Smooth muscle cell (in vitro differentiated cells): ENCODE data around the gene ENO3. TPM values are rescaled to one million over a fixed set of nuclear protein-coding genes. Genes with fewer than 3 reads are reported as not detected.
A peak's percentile ranks its signal among the peaks of the same experiment; 100 is the strongest.
"Not testable (repeated sequence)": the region's sequence is repeated elsewhere in the genome, so short reads cannot be mapped to it uniquely, and the experiment has no call there.

Experiments used
- DNase-seq: peaks from one replicate; lab custom pipeline; 2025; ENCODE audit not compliant: unreplicated experiment; lab: John Stamatoyannopoulos, UW
- H2AFZ ChIP-seq: fragments of 200-600 bp; sonication (generic); 2 replicates; pipeline ENCODE4 v1.6.0; 2016; ENCODE audit warnings: antibody characterized with exemption, low read depth, mild to moderate bottlenecking
- H3F3A ChIP-seq: fragments of 200-600 bp; sonication (generic); 2 replicates; pipeline ENCODE4 v1.6.0; 2017; ENCODE audit warnings: antibody characterized with exemption, low read depth
- H3K27ac ChIP-seq: fragments of 200-600 bp; sonication (generic); 2 replicates; pipeline ENCODE4 v1.5.1; 2016; ENCODE audit warnings: low read depth, mild to moderate bottlenecking
- H3K27me3 ChIP-seq: fragments of 200-600 bp; sonication (generic); 2 replicates; pipeline ENCODE4 v1.6.1; 2016; ENCODE audit warnings: low read depth, mild to moderate bottlenecking
- H3K36me3 ChIP-seq: fragments of 200-600 bp; sonication (generic); 2 replicates; pipeline ENCODE4 v1.5.1; 2016; ENCODE audit warnings: low read depth
- H3K4me1 ChIP-seq: fragments of 200-600 bp; sonication (generic); 2 replicates; pipeline ENCODE4 v1.5.1; 2016; ENCODE audit warnings: low read depth
- H3K4me2 ChIP-seq: fragments of 200-600 bp; sonication (generic); 2 replicates; pipeline ENCODE4 v1.6.0; 2016; ENCODE audit warnings: mild to moderate bottlenecking
- H3K4me3 ChIP-seq: fragments of 200-600 bp; sonication (generic); 2 replicates; pipeline ENCODE4 v1.5.1; 2016; ENCODE audit warnings: mild to moderate bottlenecking
- H3K79me2 ChIP-seq: fragments of 200-600 bp; sonication (generic); 2 replicates; pipeline ENCODE4 v1.6.0; 2016; ENCODE audit warnings: low read depth, mild to moderate bottlenecking
- H3K9ac ChIP-seq: fragments of 200-600 bp; sonication (generic); 2 replicates; pipeline ENCODE4 v1.6.0; 2016; ENCODE audit warnings: low read depth
- H3K9me3 ChIP-seq: fragments of 200-600 bp; sonication (generic); replicated peaks from 2 replicates; pipeline ENCODE4 v1.5.1; 2016; ENCODE audit warnings: low read depth
- H4K20me1 ChIP-seq: fragments of 200-600 bp; sonication (generic); 2 replicates; pipeline ENCODE4 v1.6.0; 2016; ENCODE audit warnings: low read depth
- WGBS: methylation state at CpG from one replicate; pipeline ENCODE4 v1.1.7; 2016; ENCODE audit warnings: low lambda C conversion rate; 5-methylcytosine and 5-hydroxymethylcytosine counted together
- polyA plus RNA-seq: library from polyadenylated mRNA; unstranded; fragments of >200 nt; fragmentation: Nextera tagmentation; extraction: Ambion mirVana; gene quantifications from 2 replicates; pipeline ENCODE4 v1.2.1, GENCODE V29; 2016
- total RNA-seq: library from RNA; depleted of rRNA; stranded (reverse); fragments of >200 nt; gene quantifications from 2 replicates; pipeline ENCODE4 v1.2.3, GENCODE V29; 2014
- TF ChIP-seq, protein P1 (sequence below): fragments of 200-600 bp; sonication (generic); IDR thresholded peaks from 2 replicates; pipeline ENCODE4 v1.5.1; 2017; ENCODE audit warnings: borderline replicate concordance, mild to moderate bottlenecking, antibody characterized with exemption; ENCODE audit not compliant: insufficient read depth, poor library complexity, severe bottlenecking

The ENO3 gene
- total and polyA plus RNA-seq, 2 experiments from 2014 or later: 5.9 to 14.5 TPM

DNA sequence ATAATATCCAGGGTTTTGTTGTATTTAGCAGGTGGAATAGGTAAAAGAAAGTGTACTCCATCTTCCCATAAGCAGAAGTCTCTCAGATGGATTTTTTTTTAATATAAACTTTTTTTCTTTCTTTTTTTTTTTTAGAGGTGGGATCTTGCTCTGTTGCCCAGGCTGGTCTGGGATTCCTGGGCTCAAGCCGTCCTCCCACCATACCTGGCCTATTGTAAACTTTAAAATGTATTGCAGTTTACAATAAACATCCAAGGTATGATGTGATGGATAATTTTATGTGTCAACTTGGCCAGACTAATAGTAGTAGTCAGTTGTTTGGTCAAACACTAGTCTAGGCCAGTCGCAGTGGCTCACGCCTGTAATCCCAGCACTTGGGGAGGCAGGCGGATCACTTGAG, 29.6 kb upstream of the ENO3 start:
- H4K20me1 ChIP-seq: no peaks in the 10 kb centered on the region
- no peaks in the 10 kb centered on the region for H3K4me1 ChIP-seq
- H3K79me2 ChIP-seq: no peaks in the 10 kb centered on the region
- WGBS: 92% methylated on average over 4 of the region's 4 CpGs
- H3K27me3 ChIP-seq: no peaks in the 10 kb centered on the region
- no peak overlapping the region for H2AFZ ChIP-seq
- H3K4me2 ChIP-seq: no peak overlapping the region
- H3F3A ChIP-seq: peaks cover 11% of the 10 kb centered on the region
- no peaks in the 10 kb centered on the region for H3K9me3 ChIP-seq
- no peak overlapping the region for H3K9ac ChIP-seq
- H3K4me3 ChIP-seq: no peak overlapping the region
- no peaks in the 10 kb centered on the region for H3K36me3 ChIP-seq
- H3K27ac ChIP-seq: peak overlapping the region; percentile 75
- TF ChIP-seq, protein P1, sequence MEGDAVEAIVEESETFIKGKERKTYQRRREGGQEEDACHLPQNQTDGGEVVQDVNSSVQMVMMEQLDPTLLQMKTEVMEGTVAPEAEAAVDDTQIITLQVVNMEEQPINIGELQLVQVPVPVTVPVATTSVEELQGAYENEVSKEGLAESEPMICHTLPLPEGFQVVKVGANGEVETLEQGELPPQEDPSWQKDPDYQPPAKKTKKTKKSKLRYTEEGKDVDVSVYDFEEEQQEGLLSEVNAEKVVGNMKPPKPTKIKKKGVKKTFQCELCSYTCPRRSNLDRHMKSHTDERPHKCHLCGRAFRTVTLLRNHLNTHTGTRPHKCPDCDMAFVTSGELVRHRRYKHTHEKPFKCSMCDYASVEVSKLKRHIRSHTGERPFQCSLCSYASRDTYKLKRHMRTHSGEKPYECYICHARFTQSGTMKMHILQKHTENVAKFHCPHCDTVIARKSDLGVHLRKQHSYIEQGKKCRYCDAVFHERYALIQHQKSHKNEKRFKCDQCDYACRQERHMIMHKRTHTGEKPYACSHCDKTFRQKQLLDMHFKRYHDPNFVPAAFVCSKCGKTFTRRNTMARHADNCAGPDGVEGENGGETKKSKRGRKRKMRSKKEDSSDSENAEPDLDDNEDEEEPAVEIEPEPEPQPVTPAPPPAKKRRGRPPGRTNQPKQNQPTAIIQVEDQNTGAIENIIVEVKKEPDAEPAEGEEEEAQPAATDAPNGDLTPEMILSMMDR: no peak
- no peak for DNase-seq

DNA sequence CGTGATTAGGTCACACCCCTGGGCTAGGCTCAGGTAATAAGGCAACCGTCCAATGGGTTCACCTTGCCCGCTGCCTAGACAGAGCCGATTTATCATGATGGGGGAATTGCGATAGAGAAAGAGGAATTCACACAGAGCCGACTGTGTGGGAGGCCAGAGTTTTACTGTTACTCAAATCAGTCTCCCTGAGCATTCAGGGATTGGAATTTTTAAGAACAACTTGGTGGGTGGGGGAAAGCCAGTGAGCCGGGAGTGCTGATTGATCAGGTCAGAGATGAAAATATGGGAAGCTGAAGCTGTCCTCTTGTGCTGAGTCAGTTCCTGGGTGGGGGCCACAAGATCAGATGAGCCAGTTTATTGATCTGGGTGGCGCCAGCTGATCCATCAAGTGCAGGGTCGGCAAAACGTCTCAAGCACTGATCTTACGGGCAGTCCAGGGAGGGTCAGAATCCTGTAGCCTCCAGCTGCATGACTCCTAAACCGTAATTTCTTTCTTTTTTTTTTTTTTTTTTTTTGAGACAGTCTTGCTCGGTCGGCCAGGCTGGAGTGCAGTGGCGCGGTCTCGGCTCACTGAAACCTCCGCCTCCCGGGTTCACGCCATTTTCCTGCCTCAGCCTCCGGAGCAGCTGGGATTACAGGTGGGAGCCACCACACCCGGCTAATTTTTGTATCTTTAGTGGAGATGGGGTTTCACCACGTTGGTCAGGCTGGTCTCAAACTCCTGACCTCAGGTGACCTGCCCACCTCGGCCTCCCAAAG, 24.2 kb upstream of the ENO3 start:
- not testable (repeated sequence) for H3K4me1 ChIP-seq, H4K20me1 ChIP-seq, H3K36me3 ChIP-seq, H3K9me3 ChIP-seq, H3K79me2 ChIP-seq, H3F3A ChIP-seq, H3K9ac ChIP-seq, H3K27ac ChIP-seq, H2AFZ ChIP-seq, H3K27me3 ChIP-seq, H3K4me2 ChIP-seq, DNase-seq, H3K4me3 ChIP-seq
- WGBS: 87% methylated on average over 24 of the region's 24 CpGs

DNA sequence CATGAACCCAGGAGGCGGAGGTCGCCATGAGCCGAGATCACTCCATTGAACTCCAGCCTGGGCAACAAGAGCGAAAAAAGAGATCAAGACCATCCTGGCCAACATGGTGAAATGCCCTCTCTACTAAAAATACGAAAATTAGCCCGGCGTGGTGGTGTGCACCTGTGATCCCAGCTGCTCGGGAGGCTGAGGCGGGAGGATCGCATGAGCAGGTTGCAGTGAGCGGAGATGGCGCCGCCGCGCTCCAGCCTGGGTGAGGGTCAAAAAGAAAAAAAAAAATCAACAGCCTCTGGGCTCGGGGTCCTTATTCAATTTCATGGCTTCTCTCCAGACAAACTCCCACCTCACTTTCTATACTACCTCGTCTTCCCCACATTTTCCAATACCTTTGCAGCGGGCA, 22.0 kb upstream of the ENO3 start:
- no peak overlapping the region for H2AFZ ChIP-seq
- no peaks in the 10 kb centered on the region for H3K36me3 ChIP-seq
- H3K9ac ChIP-seq: no peak overlapping the region
- H3F3A ChIP-seq: no peaks in the 10 kb centered on the region
- no peaks in the 10 kb centered on the region for H3K4me1 ChIP-seq
- no peak overlapping the region for H3K4me3 ChIP-seq
- H3K27ac ChIP-seq: no peak overlapping the region
- 97% methylated on average over 18 of the region's 18 CpGs for WGBS
- no peaks in the 10 kb centered on the region for H3K27me3 ChIP-seq
- no peak for DNase-seq
- H3K9me3 ChIP-seq: no peaks in the 10 kb centered on the region
- TF ChIP-seq, protein P1: no peak
- H4K20me1 ChIP-seq: no peaks in the 10 kb centered on the region
- no peak overlapping the region for H3K4me2 ChIP-seq
- H3K79me2 ChIP-seq: no peaks in the 10 kb centered on the region

DNA sequence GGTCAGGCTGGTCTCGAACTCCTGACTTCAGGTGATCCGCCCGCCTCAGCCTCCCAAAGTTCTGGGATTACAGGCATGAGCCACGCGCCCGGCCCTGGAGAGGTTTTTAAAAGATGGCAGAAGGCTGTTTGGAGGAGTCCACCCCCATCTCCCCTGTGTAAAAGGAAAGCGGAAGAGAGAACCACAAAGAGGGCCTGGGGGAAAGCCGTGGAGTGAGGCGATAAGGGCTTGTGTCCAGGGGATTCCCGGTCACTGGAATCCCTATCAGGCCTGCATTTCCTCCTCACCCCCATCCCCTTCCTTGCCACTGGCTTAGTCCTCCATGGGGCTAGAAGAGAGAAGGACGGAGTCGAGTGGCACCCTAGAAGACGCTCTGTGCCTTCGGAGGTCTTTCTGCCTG, 19.0 kb upstream of the ENO3 start, which contains the start of gene GP1BA:
Gene GP1BA (plus strand): TSS at position 315 of the 400 bp plus-strand sequence. CDS start 328 bp downstream, outside the sequence.
- H4K20me1 ChIP-seq: no peaks in the 10 kb centered on the region
- no peak within 1 kb of the TSS for H2AFZ ChIP-seq
- TF ChIP-seq, protein P1: no peak
- H3K27ac ChIP-seq: no peak within 1 kb of the TSS
- no peaks in the 10 kb centered on the region for H3K9me3 ChIP-seq
- H3K4me2 ChIP-seq: no peak within 1 kb of the TSS
- H3F3A ChIP-seq: no peaks in the 10 kb centered on the region
- 90% methylated on average over 14 of the region's 14 CpGs for WGBS
- no peaks in the 10 kb centered on the region for H3K27me3 ChIP-seq
- H3K79me2 ChIP-seq: no peaks in the 10 kb centered on the region
- no peak within 1 kb of the TSS for H3K9ac ChIP-seq
- H3K4me3 ChIP-seq: no peak within 1 kb of the TSS
- no peak for DNase-seq
- H3K36me3 ChIP-seq: no peaks in the 10 kb centered on the region
- no peaks in the 10 kb centered on the region for H3K4me1 ChIP-seq
